GM19455 (cell line): ENCODE data around the gene MYH7B.

Experiments used
- ATAC-seq: cut with Tn5 transposase; IDR thresholded peaks from one replicate; pipeline ENCODE4 v1.9.1; 2021; ENCODE audit not compliant: unreplicated experiment

Gene MYH7B

DNA sequence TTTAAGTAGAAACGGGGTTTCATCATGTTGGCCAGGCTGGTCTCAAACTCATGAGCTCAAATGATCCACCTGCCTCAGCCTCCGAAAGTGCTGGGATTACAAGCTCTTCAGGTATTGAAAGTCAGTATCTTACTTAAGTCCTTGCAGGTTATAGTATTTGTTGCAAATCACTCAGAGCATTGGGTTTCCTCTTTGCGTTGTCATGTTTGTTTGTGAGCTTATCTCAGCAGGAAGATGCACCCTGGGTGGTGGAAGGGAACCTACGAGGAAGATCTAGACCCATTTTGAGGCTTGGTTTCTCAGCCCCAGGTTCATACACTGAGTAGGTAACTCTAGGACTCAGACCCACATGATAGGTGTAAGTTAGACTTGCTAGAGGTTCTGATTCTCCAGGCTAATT, 18.6 kb downstream of the MYH7B start:
- ATAC-seq = no peak

DNA sequence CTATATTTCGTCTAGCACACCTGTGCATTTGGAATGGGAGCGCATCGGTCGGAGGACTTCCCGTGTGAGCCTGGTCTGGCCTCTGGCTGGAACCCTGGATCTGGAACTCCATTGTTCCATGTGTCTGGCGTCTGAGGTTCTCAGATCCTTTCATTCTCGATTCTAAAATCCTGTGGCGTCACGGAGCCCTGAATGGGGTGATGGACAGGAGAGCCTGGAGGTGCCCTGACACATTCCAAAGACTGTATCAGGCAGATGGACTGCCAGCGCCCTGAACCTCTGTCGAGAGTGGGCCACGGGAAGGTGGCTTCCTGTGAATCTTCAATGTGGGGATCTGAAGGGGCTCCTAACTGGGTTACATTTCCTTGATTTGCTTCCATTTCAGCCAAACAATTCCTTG, 20.6 kb downstream of the MYH7B start:
- no peak for ATAC-seq

DNA sequence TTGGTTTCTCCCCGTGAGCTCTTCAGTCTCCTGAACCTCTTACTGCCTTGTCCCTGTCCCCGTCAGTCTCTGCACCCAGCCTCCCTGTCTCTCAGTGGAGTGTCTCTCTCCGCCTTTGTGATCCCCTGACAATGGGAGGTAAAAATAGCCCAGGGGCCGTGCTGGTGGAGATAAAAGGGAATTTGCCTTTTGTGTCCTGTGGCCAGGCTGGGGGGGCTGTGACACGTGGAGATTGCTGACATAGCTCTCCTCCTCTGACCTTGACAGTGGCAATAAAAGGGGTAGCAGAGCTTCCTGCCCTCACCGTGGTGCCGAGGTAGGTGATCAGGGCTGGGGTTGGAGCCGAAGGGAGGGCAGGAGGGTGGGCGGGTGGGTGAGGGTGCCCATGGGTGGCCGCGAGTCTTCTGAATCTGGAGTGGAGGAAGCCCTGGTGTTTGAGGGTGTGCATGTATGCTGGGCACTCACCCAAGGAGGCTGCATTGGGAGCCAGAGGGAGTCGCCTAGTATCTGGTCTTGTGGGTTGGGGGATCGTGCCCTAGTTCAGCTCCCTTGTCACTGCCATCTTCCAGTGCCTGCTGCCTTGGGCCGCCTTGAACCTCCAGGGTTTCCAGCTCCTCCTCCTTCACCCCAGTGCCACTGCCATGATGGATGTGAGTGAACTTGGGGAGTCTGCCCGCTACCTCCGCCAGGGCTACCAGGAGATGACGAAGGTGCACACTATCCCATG, 21.9 kb downstream of the MYH7B start:
- ATAC-seq = no peak

DNA sequence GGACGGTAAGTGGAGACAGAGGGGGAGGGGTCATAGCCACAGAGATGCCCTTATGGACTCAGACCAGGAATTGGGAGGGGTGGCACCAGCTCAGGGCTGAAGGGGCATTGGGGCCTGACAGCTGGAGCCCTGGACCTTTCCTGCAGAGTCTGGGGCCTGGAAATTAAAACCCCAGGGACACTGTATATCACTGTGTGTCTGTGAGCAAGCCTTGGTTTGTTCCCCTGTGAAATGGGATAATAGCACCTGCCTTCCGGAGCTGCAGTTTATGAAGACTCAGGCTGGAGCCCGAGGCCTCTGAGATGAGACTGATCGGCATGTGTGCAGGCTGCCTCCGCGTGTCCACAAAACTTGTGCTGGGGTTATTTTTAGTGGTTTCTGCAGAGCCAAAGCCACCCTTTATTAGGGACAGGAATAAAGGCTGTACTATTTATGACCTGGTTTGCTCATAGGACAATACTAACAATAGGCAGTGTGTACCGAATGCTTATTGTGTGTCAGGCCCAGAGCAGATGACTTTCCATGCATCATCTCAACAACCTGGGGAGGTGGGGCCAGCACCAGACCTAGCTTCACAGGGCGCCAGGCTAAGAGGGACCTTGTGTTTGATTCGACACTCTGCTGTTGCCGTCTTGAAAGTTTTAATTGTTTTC, 22.6 kb downstream of the MYH7B start:
- ATAC-seq = no peak

DNA sequence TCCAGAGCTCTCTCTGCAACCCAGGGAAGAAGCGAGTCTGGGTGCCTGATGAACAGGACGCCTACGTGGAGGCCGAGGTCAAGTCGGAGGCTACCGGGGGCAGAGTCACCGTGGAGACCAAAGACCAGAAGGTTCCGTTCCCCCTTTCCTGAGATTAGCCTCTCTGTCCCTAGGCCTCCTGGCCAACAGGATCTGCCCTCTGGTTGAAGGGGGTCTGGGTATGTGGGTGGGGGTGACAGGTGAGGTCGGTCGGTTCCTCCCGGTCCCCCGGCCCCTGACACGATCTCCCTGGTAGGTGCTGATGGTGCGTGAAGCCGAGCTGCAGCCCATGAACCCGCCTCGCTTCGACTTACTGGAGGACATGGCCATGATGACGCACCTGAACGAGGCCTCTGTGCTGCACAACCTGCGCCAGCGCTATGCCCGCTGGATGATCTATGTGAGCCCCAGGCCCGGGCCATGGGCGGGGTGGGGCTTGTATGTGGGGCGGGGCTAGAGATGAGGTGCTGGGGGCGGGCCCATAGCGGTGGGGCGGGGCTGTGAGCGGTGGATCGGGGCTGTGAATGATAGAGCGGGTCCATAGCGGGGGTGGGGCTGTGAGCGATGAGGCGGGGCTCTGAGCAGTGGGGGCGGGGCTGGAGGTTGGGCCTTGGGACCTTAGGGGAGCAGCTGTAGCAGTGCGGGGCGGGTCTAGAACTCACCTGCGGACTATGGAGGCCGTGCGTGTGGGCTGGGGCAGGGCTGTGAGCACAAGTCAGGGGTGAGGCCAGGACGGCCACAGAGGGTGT, 23.9 kb downstream of the MYH7B start:
- ATAC-seq = no peak

DNA sequence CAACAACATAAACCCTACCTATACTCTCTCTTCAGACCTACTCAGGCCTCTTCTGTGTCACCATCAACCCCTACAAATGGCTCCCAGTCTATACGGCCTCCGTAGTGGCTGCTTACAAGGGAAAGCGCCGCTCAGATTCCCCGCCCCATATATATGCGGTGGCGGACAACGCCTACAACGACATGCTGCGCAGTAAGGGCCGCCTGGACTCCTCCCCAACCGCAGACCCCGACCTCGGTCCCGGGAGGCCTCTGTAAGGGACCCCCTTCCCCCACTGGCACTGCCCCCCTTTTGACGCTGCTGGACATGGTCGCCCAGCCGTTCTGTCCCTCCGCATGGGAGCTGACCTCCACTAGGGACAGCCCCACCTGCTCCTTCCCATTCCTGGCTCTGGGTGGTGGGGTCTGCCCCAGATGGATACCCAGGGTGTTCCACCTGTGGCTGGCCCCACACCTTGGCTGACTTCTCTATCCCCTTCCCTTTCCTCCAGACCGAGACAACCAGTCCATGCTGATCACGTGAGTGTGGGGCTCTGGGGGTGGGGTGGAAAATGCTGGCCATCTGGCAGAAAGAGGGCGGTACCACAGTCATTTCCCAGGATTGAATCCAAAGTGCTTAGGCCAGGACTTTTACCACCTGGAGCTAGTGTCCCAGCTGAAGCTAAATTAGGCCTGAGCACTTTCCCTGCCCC, 25.0 kb downstream of the MYH7B start:
- no peak for ATAC-seq

DNA sequence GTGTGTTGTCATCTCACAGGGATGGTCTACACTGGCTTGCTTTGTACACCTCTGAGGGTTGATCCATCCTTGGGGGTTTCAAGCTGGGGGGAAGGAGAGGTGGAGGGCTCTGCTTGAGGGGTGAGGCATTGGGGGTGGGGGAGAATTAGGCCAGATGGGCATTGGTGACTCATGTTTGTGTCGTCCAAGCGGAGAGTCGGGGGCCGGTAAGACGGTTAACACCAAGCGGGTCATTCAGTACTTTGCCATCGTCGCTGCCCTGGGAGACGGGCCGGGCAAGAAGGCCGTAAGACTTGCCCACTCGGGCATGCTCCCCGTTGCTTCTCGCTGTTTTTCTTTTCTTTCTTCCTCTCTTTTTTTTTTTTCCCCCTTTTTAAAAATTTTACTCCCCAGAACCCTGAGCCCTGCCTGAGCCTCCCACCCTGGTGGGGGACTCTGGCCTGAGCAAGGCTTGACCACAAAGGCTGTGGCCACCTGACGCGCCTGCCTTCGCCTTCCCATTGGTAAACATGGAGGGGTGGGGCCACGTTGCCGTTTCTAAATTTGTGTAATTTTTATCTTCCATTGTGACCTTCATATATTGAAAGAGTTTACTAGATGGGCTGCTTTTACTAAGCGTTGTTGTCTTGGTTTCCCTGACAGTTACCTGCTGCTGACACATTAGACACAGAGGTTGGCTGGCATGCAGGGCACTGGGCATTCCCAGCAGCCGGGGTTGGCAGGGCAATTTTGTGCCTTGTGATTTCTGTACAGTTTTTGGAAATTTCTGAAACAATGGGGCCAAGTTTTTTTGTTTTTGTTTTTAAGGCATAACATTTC, 26.8 kb downstream of the MYH7B start:
- ATAC-seq = no peak

DNA sequence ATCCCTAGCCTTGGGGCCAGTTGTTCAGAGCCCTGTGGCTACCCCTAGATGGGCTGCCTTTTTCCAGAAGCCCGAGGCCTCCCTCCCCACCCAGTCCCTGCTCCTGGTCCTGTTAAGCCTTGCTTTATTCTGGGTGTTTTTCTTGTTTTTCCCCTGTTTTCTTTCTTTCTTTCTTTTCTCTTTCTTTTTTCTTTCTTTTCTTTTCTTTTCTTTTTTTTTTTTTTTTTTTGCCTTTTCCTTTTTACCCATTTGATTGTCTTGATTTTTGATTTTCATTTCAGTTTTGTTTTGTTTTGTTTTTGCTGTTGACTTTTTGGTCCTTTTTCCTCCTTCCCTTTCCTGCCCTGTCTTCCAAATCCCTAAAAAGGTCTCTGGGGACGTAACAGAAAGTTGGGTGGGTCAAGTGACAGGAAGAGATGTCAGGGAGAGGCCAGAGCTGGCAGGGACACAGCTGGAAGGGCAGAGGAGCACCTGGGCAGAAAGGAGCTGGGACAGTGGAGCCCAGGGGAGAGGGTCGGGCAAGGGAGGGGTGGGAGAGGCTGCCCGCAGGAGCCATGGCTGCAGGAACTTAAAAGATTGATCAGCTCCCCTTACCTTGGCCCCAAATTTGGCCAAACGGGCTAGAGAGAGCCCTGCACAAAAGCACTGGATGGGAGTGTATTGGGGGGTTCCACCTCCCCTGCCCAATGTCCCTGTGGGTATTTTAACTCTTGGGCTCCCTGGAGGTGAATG, 27.6 kb downstream of the MYH7B start:
- no peak for ATAC-seq

DNA sequence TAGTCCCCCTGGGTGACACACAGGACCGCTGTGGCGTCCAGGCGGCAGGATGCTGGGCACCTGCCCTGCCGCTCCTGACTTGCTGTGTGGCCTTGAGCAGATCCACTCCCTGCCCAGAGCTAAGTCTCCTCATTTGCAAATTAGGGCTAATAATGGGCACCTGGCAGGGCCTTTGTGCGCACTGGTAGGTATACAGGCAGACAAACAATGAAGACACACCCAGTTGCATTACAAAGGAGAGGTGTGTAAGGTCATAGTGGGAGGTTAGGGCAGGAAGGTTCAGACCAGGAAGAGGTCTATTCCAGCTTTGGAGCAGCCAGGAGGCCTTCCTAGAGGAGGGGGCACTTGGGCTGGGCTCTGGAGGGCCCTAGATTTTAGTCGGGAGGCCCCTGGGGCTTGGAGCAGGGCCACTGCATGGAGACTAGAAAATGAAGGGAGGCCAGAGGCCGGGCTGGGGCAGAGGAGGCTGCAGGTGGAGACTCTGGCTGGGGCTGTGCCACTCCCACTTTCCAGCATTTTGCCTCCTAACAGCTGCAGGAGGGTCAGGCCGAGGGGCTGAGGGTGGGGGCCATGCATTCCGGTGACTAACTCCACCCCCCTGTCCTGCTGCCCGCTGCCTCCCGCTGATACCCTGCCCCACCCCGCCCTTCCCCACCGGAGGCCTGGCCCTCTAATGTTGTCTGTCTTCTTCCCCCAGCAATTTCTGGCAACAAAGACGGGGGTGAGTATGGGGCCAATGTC, 28.5 kb downstream of the MYH7B start:
- ATAC-seq = no peak

DNA sequence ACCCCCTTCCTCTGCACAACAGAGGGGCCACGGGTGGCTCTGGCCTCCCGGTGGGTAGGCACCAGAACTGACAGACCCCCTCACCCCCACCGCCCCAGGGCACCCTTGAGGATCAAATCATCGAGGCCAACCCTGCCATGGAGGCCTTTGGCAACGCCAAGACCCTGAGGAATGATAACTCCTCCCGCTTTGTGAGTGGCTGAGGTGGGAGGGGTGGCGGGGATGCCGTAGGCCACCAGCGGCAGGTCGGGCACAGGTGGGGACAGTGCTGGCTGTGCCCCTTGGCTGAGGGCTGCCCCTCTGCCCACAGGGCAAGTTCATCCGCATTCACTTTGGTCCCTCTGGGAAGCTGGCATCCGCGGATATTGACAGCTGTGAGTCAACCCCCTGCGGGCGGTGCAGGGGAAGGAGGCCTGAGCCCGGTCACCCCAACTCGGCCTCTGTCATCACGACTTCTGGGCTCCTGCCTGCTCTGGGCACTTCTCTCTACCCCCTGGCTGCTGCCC, 29.1 kb downstream of the MYH7B start:
- ATAC-seq = no peak

DNA sequence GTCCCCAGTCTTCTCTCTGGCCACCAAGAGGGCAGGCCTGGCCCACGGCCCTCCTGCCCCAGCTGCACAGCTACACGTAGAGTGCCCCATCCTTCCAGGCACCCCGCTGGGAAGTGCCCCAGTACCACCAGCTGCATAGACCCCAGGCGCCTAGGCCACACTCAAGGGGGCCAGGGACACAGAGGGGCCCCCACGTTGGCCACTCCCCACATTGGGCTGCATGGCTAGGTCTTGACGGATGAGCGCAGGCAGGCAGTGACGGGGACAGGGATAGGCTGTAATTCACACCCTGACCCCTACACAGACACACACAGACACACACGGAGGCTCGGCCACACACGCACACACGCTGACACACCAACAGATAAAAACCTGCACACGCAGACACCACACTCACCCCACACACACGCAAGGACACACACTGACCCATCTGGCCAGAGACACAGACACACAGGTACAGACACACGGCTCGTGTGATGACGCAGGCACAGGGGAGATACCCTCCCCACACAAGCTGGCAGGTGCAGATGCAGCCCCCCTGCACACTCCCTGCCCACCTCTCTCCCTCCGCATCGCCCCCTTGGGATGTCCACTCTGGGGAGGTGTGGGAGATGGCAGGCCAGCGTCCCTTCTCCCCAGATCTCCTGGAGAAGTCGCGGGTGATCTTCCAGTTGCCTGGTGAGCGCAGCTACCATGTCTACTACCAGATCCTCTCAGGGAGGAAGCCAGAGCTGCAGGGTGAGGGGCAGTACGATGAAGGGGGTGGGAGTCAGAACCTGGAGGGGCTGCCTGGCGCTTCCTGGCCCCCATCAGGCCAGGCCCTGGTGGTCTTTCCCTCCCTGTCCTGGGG, 30.0 kb downstream of the MYH7B start:
- ATAC-seq = no peak

DNA sequence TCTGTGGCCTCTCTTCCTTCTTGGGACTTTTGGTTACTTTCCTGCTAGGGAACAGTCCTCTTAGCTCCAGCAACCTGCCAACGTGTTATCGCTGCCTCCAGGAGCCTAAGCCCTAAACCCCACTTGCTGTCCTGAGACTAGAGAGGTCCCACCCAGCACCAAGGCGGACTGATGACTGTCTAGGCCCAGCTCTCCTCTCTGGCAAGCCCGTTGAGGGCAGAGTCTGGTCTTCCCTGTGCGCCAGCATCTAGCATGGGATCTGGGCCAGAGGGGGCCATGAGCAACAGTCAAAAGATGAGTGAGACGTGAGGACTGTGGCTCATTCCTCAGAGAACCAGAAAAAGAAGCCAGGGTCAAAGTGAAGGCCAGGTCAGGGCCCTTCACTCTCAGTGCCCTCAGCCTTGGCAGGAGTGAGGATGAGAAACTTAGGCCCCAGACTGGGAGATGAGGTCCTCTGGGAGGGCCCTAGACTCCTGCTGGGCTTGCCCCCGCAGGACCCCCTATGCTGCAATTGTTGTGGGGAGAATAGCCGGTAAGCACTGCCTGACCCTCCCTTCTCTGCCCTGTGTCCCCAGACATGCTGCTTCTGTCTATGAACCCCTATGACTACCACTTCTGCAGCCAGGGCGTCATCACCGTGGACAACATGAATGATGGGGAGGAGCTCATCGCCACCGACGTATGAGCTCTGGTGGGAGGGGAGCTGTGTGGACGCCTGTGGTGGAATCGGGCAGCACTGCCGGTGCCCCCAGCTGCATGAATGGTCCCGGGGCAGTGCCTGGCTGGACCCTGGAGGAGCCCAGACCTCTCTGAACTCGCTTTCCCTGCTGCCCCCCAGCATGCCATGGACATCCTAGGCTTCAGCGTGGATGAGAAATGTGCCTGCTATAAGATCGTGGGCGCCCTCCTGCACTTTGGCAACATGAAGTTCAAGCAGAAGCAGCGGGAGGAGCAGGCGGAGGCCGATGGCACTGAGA, 30.9 kb downstream of the MYH7B start:
- no peak for ATAC-seq

DNA sequence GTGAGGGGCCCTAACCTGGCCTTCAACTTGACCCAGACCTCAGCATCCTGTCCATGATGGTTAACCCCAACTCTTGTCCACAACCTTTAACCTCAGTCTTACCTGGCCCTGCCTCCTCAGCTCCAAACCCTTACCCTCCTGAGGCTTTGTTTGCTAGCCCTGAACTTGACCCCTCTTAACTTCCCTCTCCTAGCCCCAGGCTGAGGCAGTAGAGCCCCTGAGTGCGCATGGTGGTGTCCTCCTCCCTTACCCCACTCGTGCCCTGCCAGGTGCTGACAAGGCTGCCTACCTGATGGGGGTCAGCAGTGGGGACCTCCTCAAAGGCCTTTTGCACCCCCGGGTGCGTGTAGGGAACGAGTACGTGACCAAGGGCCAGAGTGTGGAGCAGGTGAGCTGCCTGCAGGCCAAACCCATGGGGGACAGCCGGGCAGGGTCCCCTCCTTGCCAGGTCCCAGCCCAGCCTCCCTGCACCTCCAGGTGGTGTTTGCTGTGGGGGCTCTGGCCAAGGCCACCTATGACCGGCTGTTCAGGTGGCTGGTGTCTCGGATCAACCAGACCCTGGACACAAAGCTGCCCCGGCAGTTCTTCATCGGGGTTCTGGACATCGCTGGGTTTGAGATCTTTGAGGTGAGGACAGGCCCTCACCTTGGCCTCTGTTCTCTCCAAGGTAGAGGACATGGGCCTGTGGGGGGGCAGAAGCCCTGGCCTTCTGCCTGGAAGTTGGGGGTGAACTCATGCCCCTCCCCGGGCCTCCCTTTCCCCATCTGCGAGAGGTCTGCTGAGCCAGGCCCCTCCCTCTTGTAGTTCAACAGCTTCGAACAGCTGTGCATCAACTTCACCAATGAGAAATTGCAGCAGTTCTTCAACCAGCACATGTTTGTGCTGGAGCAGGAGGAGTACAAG, 31.9 kb downstream of the MYH7B start:
- no peak for ATAC-seq

DNA sequence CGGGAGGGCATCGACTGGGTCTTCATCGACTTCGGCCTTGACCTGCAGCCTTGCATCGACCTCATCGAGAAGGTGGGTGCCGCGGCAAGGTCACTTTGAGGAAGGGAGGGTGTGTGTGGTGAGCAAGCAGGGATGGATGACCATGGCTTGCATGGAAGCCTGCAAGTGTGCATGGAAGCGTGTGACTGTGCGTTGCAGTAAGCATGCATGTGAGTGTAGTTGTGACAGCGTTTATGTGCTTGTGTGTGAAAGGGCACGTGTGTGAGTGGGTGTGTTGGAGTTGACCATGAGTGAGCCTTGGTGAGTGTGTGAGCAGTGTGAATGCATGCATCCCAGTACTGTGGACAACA, 32.5 kb downstream of the MYH7B start:
- ATAC-seq = no peak

DNA sequence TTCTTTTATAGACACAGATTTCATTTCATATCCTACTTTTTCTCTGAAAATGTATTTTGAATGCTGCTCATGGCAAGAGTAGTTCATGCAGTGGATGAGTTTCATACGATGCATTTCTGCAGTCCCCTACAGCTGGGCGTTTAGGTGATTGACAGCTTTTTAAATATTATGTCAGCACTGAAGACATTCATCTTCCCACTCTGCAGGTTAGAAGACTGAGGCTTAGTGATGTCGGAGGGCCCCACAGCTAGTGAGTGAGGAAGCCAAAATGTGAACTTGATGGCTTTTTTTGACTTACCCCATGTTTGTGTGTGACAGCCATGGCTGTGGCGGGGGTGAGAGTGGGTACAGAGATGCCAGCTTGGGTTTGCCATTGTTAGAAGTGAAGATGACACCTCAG, 33.5 kb downstream of the MYH7B start:
- no peak for ATAC-seq

DNA sequence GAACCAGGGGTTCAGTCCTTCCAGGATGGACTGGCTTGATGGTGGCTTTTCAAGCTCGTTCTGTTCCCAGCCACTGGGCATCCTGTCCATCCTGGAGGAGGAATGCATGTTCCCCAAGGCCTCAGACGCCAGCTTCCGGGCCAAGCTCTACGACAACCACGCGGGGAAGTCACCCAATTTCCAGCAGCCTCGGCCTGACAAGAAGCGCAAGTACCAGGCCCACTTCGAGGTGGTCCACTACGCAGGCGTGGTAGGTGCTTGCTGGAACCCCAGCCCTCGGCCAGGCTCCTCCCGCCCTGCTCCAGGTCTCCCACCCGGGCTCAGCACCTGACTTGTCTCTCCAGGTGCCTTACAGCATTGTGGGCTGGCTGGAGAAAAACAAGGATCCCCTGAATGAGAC, 34.0 kb downstream of the MYH7B start:
- ATAC-seq = no peak
